ENCODE measurements around the gene NMD3.

Gene NMD3

GRCh38 chr3:161197855-161198850 lies 23.0 kb upstream of the NMD3 start:
- H3K4me3 ChIP-seq (ENCODE audit: low read depth, low read length, poor library complexity, severe bottlenecking), result no peak overlapping the region
- no peak overlapping the region for H3K9ac ChIP-seq (ENCODE audit: low read length)
- H3K9me3 ChIP-seq (ENCODE audit: low read length), result no peaks in the 10 kb centered on the region
- H3K4me1 ChIP-seq (ENCODE audit: insufficient read depth, low read length, severe bottlenecking), result no peaks in the 10 kb centered on the region
- H3F3A ChIP-seq (ENCODE audit: insufficient read depth, low read length), result no peaks in the 10 kb centered on the region
- TF ChIP-seq EZH2 (IDR thresholded peaks at IDR 0.05; ENCODE audit: borderline replicate concordance, low read length) (no peak), CTCF (IDR thresholded peaks at IDR 0.05; ENCODE audit: low read length) (no peak)
- no peaks in the 10 kb centered on the region for H3K9me2 ChIP-seq (ENCODE audit: low read depth, low read length)
- no peak overlapping the region for H3K4me2 ChIP-seq (ENCODE audit: low read length)
- H3K36me3 ChIP-seq (ENCODE audit: insufficient read depth, low read length), result no peaks in the 10 kb centered on the region
- no peak overlapping the region for H2AFZ ChIP-seq (ENCODE audit: low read length)
- no peaks in the 10 kb centered on the region for H4K20me1 ChIP-seq (ENCODE audit: insufficient read depth, low read length)
- H3K27me3 ChIP-seq (ENCODE audit: insufficient read depth, low read length), result no peaks in the 10 kb centered on the region
- H3K79me2 ChIP-seq (ENCODE audit: insufficient read depth, low read length), result no peaks in the 10 kb centered on the region
- no peak overlapping the region for H3K27ac ChIP-seq (ENCODE audit: low read depth, low read length, poor library complexity, severe bottlenecking)

- Histone ChIP-seq H3K9me3 (ENCODE audit: low read length) (no peaks in the 10 kb centered on the region), H3K27me3 (ENCODE audit: insufficient read depth, low read length) (no peaks in the 10 kb centered on the region), H3K4me1 (ENCODE audit: insufficient read depth, low read length, severe bottlenecking) (no peaks in the 10 kb centered on the region), H3K9ac (ENCODE audit: low read length) (no peak overlapping the region), H3K79me2 (ENCODE audit: insufficient read depth, low read length) (no peaks in the 10 kb centered on the region), H3K27ac (ENCODE audit: low read depth, low read length, poor library complexity, severe bottlenecking) (no peak overlapping the region), H2AFZ (ENCODE audit: low read length) (no peak overlapping the region), H3K36me3 (ENCODE audit: insufficient read depth, low read length) (no peaks in the 10 kb centered on the region), H3K9me2 (ENCODE audit: low read depth, low read length) (no peaks in the 10 kb centered on the region), H3K4me2 (ENCODE audit: low read length) (no peak overlapping the region), H4K20me1 (ENCODE audit: insufficient read depth, low read length) (no peaks in the 10 kb centered on the region), H3F3A (ENCODE audit: insufficient read depth, low read length) (no peaks in the 10 kb centered on the region), H3K4me3 (ENCODE audit: low read depth, low read length, poor library complexity, severe bottlenecking) (no peak overlapping the region)
- no peak for TF ChIP-seq EZH2 (IDR thresholded peaks at IDR 0.05; ENCODE audit: borderline replicate concordance, low read length)
- no peak for TF ChIP-seq CTCF (IDR thresholded peaks at IDR 0.05; ENCODE audit: low read length)
Observed at GRCh38 chr3:161199926-161200325, 21.2 kb upstream of the NMD3 start.

- Histone ChIP-seq H3K4me2 (ENCODE audit: low read length) (no peak overlapping the region), H3K4me1 (ENCODE audit: insufficient read depth, low read length, severe bottlenecking) (no peaks in the 10 kb centered on the region), H3K9ac (ENCODE audit: low read length) (no peak overlapping the region), H3K4me3 (ENCODE audit: low read depth, low read length, poor library complexity, severe bottlenecking) (no peak overlapping the region), H2AFZ (ENCODE audit: low read length) (no peak overlapping the region), H3K79me2 (ENCODE audit: insufficient read depth, low read length) (no peaks in the 10 kb centered on the region), H3K9me3 (ENCODE audit: low read length) (no peaks in the 10 kb centered on the region), H4K20me1 (ENCODE audit: insufficient read depth, low read length) (no peaks in the 10 kb centered on the region), H3F3A (ENCODE audit: insufficient read depth, low read length) (no peaks in the 10 kb centered on the region), H3K27me3 (ENCODE audit: insufficient read depth, low read length) (no peaks in the 10 kb centered on the region), H3K27ac (ENCODE audit: low read depth, low read length, poor library complexity, severe bottlenecking) (no peak overlapping the region), H3K36me3 (ENCODE audit: insufficient read depth, low read length) (no peaks in the 10 kb centered on the region), H3K9me2 (ENCODE audit: low read depth, low read length) (no peaks in the 10 kb centered on the region)
- TF ChIP-seq CTCF (IDR thresholded peaks at IDR 0.05; ENCODE audit: low read length) (no peak), EZH2 (IDR thresholded peaks at IDR 0.05; ENCODE audit: borderline replicate concordance, low read length) (no peak)
Observed at GRCh38 chr3:161203485-161204098, 17.5 kb upstream of the NMD3 start.
